Osteocyte (in vitro differentiated cells): ENCODE measurements around the gene DNAJC5G. TPM values are rescaled to one million over a fixed set of nuclear protein-coding genes. Genes with fewer than 3 reads are reported as not detected.

ENCODE experiments used
- DNase-seq: peaks from one replicate; pipeline ENCODE4 v3.0.0; 2021; ENCODE audit warnings: mixed read lengths; ENCODE audit not compliant: unreplicated experiment; ENCODE audit errors: extremely low spot score
- H3K27ac Mint-ChIP-seq: one replicate; pipeline ENCODE4 v1.8.0; 2021; ENCODE audit warnings: mild to moderate bottlenecking, mixed read lengths; ENCODE audit not compliant: unreplicated experiment
- H3K27me3 Mint-ChIP-seq: one replicate; pipeline ENCODE4 v1.8.0; 2021; ENCODE audit warnings: mixed read lengths; ENCODE audit not compliant: unreplicated experiment
- H3K36me3 Mint-ChIP-seq: one replicate; pipeline ENCODE4 v1.8.0; 2021; ENCODE audit warnings: mixed read lengths; ENCODE audit not compliant: unreplicated experiment
- H3K4me1 Mint-ChIP-seq: one replicate; pipeline ENCODE4 v1.8.0; 2021; ENCODE audit warnings: mixed read lengths; ENCODE audit not compliant: unreplicated experiment
- H3K4me3 Mint-ChIP-seq: one replicate; pipeline ENCODE4 v1.8.0; 2021; ENCODE audit warnings: mild to moderate bottlenecking, moderate library complexity, mixed read lengths; ENCODE audit not compliant: unreplicated experiment
- H3K9me3 Mint-ChIP-seq: one replicate; pipeline ENCODE4 v1.8.0; 2021; ENCODE audit warnings: mixed read lengths; ENCODE audit not compliant: unreplicated experiment
- CTCF ChIP-seq: fragments of 200-600 bp; sonication (generic); IDR thresholded peaks from 2 replicates; pipeline ENCODE4 v1.5.0; 2021; ENCODE audit warnings: antibody characterized with exemption, mild to moderate bottlenecking, moderate library complexity
- total RNA-seq: library from RNA; stranded (reverse); gene quantifications from 2 replicates; pipeline ENCODE4 v1.2.1, GENCODE V29; 2021

The DNAJC5G gene
- total RNA-seq, 1 donor from 2014 or later: not detected

GRCh38 chr2:27306136-27306535 is 30.9 kb downstream of the DNAJC5G start:
- H3K4me1 Mint-ChIP-seq: no peaks in the 10 kb centered on the region
- no peak for DNase-seq
- no peaks in the 10 kb centered on the region for H3K9me3 Mint-ChIP-seq
- H3K36me3 Mint-ChIP-seq: peaks cover 9% of the 10 kb centered on the region
- H3K4me3 Mint-ChIP-seq: no peak overlapping the region
- H3K27me3 Mint-ChIP-seq: peaks cover 6% of the 10 kb centered on the region
- TF ChIP-seq CTCF: no peak
- no peak overlapping the region for H3K27ac Mint-ChIP-seq

GRCh38 chr2:27306573-27307286 is 31.5 kb downstream of the DNAJC5G start:
- DNase-seq: no peak
- no peak overlapping the region for H3K27ac Mint-ChIP-seq
- no peak overlapping the region for H3K4me3 Mint-ChIP-seq
- peaks cover 11% of the 10 kb centered on the region for H3K36me3 Mint-ChIP-seq
- TF ChIP-seq CTCF: no peak
- H3K27me3 Mint-ChIP-seq: peaks cover 6% of the 10 kb centered on the region
- H3K4me1 Mint-ChIP-seq: no peaks in the 10 kb centered on the region
- H3K9me3 Mint-ChIP-seq: no peaks in the 10 kb centered on the region

- peaks cover 11% of the 10 kb centered on the region for H3K36me3 Mint-ChIP-seq
- H3K27me3 Mint-ChIP-seq: peaks cover 6% of the 10 kb centered on the region
Measured at GRCh38 chr2:27307287-27307544, 32.0 kb downstream of the DNAJC5G start.

GRCh38 chr2:27307545-27308358 is 32.5 kb downstream of the DNAJC5G start:
- no peak for TF ChIP-seq CTCF
- Mint-ChIP-seq H3K27me3 (peaks cover 6% of the 10 kb centered on the region), H3K4me3 (no peak overlapping the region)

More at GRCh38 chr2:27307287-27307544, 32.0 kb downstream of the DNAJC5G start:
- no peak for DNase-seq
- Mint-ChIP-seq H3K27ac (no peak overlapping the region), H3K9me3 (no peaks in the 10 kb centered on the region), H3K4me3 (no peak overlapping the region), H3K4me1 (no peaks in the 10 kb centered on the region)
- TF ChIP-seq CTCF: no peak

GRCh38 chr2:27308359-27308881 is 33.2 kb downstream of the DNAJC5G start, which contains the start of gene UCN:
Gene UCN (minus strand): TSS chr2:27308445. CDS start chr2:27307895, 550 bp downstream.
- Mint-ChIP-seq H3K36me3 (peaks cover 11% of the 10 kb centered on the region), H3K9me3 (no peaks in the 10 kb centered on the region), H3K27ac (no peak within 1 kb of the TSS), H3K4me3 (no peak within 1 kb of the TSS), H3K4me1 (no peaks in the 10 kb centered on the region), H3K27me3 (peaks cover 6% of the 10 kb centered on the region)
- no peak for DNase-seq
- no peak for TF ChIP-seq CTCF

More at GRCh38 chr2:27307545-27308358, 32.5 kb downstream of the DNAJC5G start:
- no peak overlapping the region for H3K27ac Mint-ChIP-seq
- H3K9me3 Mint-ChIP-seq: no peaks in the 10 kb centered on the region
- H3K36me3 Mint-ChIP-seq: peaks cover 11% of the 10 kb centered on the region
- no peak for DNase-seq
- H3K4me1 Mint-ChIP-seq: no peaks in the 10 kb centered on the region
